Endodermal cell (in vitro differentiated cells): Measurements from ENCODE around the gene ZBED1. TPM values are rescaled to one million over a fixed set of nuclear protein-coding genes. Genes with fewer than 3 reads are reported as not detected.

Source experiments
- DNase-seq: peaks from one replicate; pipeline ENCODE4 v3.0.0-alpha.2; 2017
- H3K27ac ChIP-seq: 2 replicates; pipeline ENCODE4 v1.5.1; 2013; ENCODE audit warnings: mild to moderate bottlenecking, low read depth, low read length, moderate library complexity
- H3K27me3 ChIP-seq: 2 replicates; pipeline ENCODE4 v1.6.1; 2013; ENCODE audit warnings: mild to moderate bottlenecking, low read length, moderate library complexity; ENCODE audit not compliant: insufficient read depth, control insufficient read depth, poor library complexity, severe bottlenecking
- H3K36me3 ChIP-seq: 2 replicates; pipeline ENCODE4 v1.7.0; 2013; ENCODE audit warnings: mild to moderate bottlenecking, low read length, moderate library complexity; ENCODE audit not compliant: control insufficient read depth, insufficient read depth
- H3K4me1 ChIP-seq: one replicate; pipeline ENCODE4 v1.7.0; 2013; ENCODE audit warnings: low read length; ENCODE audit not compliant: control insufficient read depth, insufficient read depth
- H3K4me3 ChIP-seq: 2 replicates; pipeline ENCODE4 v1.5.1; 2013; ENCODE audit warnings: mild to moderate bottlenecking, low read length, moderate library complexity
- H3K9ac ChIP-seq: 2 replicates; pipeline ENCODE4 v1.6.1; 2013; ENCODE audit warnings: mild to moderate bottlenecking, low read length, moderate library complexity; ENCODE audit not compliant: poor library complexity, severe bottlenecking; ENCODE audit errors: extremely low read depth
- H3K9me3 ChIP-seq: 2 replicates; pipeline ENCODE4 v1.6.1; 2013; ENCODE audit warnings: mild to moderate bottlenecking, low read length, moderate library complexity; ENCODE audit not compliant: control insufficient read depth
- H3K27ac Mint-ChIP-seq: 2 replicates; pipeline ENCODE4 v1.8.0; 2020; ENCODE audit warnings: mixed read lengths
- H3K27me3 Mint-ChIP-seq: 2 replicates; pipeline ENCODE4 v1.8.0; 2021; ENCODE audit warnings: mild to moderate bottlenecking, mixed read lengths; ENCODE audit not compliant: insufficient read depth
- H3K36me3 Mint-ChIP-seq: 2 replicates; pipeline ENCODE4 v1.8.0; 2020; ENCODE audit warnings: low read depth, mixed read lengths
- H3K4me1 Mint-ChIP-seq: 2 replicates; pipeline ENCODE4 v1.8.0; 2020; ENCODE audit warnings: mixed read lengths
- H3K4me3 Mint-ChIP-seq: 2 replicates; pipeline ENCODE4 v1.8.0; 2020; ENCODE audit warnings: mild to moderate bottlenecking, moderate library complexity, mixed read lengths
- H3K9me3 Mint-ChIP-seq: 2 replicates; pipeline ENCODE4 v1.8.0; 2020; ENCODE audit warnings: mild to moderate bottlenecking, mixed read lengths
- whole genome bisulfite sequencing, 2 experiments: methylation state at CpG; one replicate each; pipeline versions ENCODE4 v1.1.5 to v1.1.7; 2013; ENCODE audit warnings: missing lambda C conversion rate in 2 of 2, mixed read lengths in 1 of 2; ENCODE audit not compliant: insufficient coverage in 1 of 2, insufficient read length in 1 of 2; 5-methylcytosine and 5-hydroxymethylcytosine counted together
- total RNA-seq, 2 donors: library from RNA; stranded (reverse); fragmentation: NEBNext Ultra II Directional in 1 of 2; extraction: Animal tissue kit (Norgen Biotek cat#: 25700) in 1 of 2; gene quantifications; 2 replicates in 1 of 2; 3 replicates in 1 of 2; pipeline ENCODE4 v1.2.1, GENCODE V29; 2021
- TF ChIP-seq, protein P1 (sequence below): fragments of 200-600 bp; sonication (generic); conservative IDR thresholded peaks from 2 replicates; pipeline ENCODE4 v1.5.0; 2021; ENCODE audit warnings: antibody characterized with exemption, mild to moderate bottlenecking

ZBED1 gene
- total RNA-seq, 2 donors from 2014 or later, result 55.8 to 71.9 TPM

DNA sequence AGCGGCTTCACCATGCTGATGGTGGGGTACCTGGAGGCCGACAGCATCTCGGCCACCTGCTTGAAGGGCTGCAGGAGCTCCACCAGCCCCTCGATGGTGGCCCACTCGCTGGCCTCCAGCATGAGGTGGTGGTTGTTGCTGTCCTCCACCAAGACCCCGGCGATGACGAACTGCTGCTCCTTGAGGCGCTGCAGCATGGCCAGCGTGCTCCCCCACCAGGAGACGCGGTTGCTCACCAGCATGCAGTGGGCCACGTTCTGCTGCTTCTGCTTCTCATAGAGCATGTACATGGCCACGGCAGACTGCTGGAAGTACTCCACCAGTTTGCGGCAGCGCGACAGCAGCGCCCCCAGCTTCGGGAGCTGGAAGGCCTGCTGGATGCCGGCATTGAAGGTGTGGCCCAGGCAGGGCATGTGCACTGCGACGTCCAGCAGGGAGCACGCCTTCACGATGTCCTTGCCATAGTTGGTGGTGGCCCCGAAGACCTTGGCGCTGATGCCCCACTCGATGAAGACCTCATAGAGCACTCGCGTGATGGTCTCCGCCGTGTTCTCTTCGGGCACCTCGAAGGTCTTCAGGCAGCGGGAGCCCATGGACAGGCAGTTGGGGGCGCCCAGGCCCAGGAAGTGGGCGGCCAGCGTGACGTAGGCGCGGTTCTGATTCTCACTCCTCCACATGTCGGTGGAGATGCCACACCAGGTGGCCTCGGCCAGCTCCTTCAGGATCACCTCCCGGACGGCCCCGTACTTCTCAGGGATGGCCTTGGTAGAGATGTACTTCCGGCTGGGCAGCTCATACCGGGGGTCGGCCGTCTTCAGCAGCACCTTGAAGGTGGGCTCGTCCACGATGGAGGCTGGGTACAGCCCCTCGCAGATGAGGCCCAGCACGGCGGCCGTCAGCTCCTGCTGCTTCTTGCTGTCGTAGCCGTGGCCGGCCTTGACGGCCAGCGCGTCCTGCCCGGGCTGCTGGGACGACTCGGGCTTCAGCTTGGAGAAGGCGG, 11.0 kb downstream of the ZBED1 start:
- peaks cover 61% of the 10 kb centered on the region for H3K36me3 Mint-ChIP-seq
- no peaks in the 10 kb centered on the region for H3K27me3 Mint-ChIP-seq
- peak; percentile 27 for DNase-seq
- Histone ChIP-seq H3K9me3 (no peaks in the 10 kb centered on the region), H3K36me3 (peaks cover 43% of the 10 kb centered on the region), H3K4me1 (no peaks in the 10 kb centered on the region), H3K27ac (no peak overlapping the region), H3K4me3 (no peak overlapping the region), H3K27me3 (no peaks in the 10 kb centered on the region), H3K9ac (no peak overlapping the region)
- no peak overlapping the region for H3K27ac Mint-ChIP-seq
- TF ChIP-seq, protein P1, sequence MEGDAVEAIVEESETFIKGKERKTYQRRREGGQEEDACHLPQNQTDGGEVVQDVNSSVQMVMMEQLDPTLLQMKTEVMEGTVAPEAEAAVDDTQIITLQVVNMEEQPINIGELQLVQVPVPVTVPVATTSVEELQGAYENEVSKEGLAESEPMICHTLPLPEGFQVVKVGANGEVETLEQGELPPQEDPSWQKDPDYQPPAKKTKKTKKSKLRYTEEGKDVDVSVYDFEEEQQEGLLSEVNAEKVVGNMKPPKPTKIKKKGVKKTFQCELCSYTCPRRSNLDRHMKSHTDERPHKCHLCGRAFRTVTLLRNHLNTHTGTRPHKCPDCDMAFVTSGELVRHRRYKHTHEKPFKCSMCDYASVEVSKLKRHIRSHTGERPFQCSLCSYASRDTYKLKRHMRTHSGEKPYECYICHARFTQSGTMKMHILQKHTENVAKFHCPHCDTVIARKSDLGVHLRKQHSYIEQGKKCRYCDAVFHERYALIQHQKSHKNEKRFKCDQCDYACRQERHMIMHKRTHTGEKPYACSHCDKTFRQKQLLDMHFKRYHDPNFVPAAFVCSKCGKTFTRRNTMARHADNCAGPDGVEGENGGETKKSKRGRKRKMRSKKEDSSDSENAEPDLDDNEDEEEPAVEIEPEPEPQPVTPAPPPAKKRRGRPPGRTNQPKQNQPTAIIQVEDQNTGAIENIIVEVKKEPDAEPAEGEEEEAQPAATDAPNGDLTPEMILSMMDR, result no peak
- H3K4me1 Mint-ChIP-seq, result peaks cover 22% of the 10 kb centered on the region
- WGBS, 2 experiments, result 95% methylated on average over 63 to 65 of the region's 65 CpGs
- H3K4me3 Mint-ChIP-seq, result no peak overlapping the region
- no peaks in the 10 kb centered on the region for H3K9me3 Mint-ChIP-seq

DNA sequence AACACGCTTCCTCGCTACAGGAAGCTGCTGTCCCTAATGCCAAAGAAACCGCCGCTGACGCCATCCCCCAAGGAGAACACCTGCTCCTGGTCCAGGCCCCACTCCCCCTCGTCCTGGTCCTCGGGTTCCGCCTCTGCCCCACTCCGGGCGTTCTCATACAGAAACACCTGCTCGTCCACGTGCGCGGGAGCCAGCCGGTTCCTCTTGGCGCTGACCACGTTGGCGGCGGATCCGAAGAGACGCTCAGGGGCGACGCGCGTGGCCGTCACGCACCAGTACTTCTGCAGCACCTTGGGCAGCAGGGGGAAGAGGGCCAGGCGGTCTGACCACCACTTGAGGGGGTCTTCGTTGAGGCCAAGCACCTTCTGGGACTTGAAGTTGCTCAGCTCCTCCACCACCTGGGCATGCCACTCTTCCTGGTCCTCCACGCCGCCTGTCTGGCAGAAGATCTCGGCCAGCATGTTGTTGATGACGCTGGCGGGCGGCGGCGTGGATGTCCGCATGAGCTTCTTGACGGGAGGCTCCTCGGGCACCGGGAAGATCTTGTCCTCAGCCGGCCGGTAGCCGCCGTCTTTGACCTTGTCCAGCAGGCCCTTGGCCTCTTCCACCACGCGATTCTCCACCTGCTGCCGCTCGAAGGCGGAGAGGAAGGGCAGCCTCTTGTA, 12.0 kb downstream of the ZBED1 start:
- DNase-seq, result peak; percentile 29
- no peak overlapping the region for H3K9ac ChIP-seq
- no peak overlapping the region for H3K4me3 Mint-ChIP-seq
- H3K9me3 Mint-ChIP-seq, result no peaks in the 10 kb centered on the region
- 96 to 97% methylated on average over 45 to 50 of the region's 50 CpGs for WGBS, 2 experiments
- no peaks in the 10 kb centered on the region for H3K4me1 ChIP-seq
- no peak overlapping the region for H3K4me3 ChIP-seq
- H3K9me3 ChIP-seq, result no peaks in the 10 kb centered on the region
- H3K36me3 ChIP-seq, result peaks cover 43% of the 10 kb centered on the region
- peaks cover 64% of the 10 kb centered on the region for H3K36me3 Mint-ChIP-seq
- TF ChIP-seq, protein P1, result no peak
- no peaks in the 10 kb centered on the region for H3K27me3 Mint-ChIP-seq
- no peak overlapping the region for H3K27ac Mint-ChIP-seq
- peaks cover 28% of the 10 kb centered on the region for H3K4me1 Mint-ChIP-seq
- H3K27ac ChIP-seq, result no peak overlapping the region
- no peaks in the 10 kb centered on the region for H3K27me3 ChIP-seq

DNA sequence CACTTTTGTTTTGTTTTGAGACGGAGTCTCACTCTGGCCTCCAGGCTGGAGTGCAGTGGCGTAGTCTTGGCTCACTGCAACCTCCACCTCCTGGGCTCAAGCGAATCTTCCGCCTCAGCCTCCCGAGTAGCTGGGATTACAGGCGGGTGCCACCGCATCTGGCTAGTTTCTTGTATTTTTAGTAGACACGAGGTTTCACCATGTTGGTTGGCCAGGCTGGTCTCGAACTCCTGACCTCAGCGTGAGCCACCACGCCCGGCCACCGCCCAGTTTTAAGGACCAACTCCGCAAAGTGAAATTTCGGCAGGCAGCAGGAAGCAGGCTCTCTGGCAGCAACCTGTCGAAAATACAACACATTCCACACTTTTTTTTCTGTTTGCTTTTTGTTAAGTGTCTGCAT, 13.4 kb downstream of the ZBED1 start:
- no peak overlapping the region for H3K27ac ChIP-seq
- WGBS, 2 experiments, result 90 to 94% methylated on average over 16 of the region's 16 CpGs
- no peaks in the 10 kb centered on the region for H3K27me3 Mint-ChIP-seq
- no peaks in the 10 kb centered on the region for H3K9me3 Mint-ChIP-seq
- no peaks in the 10 kb centered on the region for H3K9me3 ChIP-seq
- peak; percentile 37 for DNase-seq
- no peak overlapping the region for H3K9ac ChIP-seq
- no peak overlapping the region for H3K4me3 Mint-ChIP-seq
- peaks cover 41% of the 10 kb centered on the region for H3K36me3 ChIP-seq
- H3K27me3 ChIP-seq, result no peaks in the 10 kb centered on the region
- peaks cover 66% of the 10 kb centered on the region for H3K36me3 Mint-ChIP-seq
- peak overlapping the region; percentile 82 for H3K27ac Mint-ChIP-seq
- no peaks in the 10 kb centered on the region for H3K4me1 ChIP-seq
- H3K4me1 Mint-ChIP-seq, result peaks cover 26% of the 10 kb centered on the region
- H3K4me3 ChIP-seq, result no peak overlapping the region
- TF ChIP-seq, protein P1, result no peak
